Uterus (tissue), 4 donors: ENCODE data around the gene ALPI. TPM values are rescaled to one million over a fixed set of nuclear protein-coding genes. Genes with fewer than 3 reads are reported as not detected.
A peak's percentile ranks its signal among the peaks of the same experiment; 100 is the strongest.
"Not testable (repeated sequence)": the region's sequence is repeated elsewhere in the genome, so short reads cannot be mapped to it uniquely, and the experiment has no call there.

Source experiments
- DNase-seq, 2 donors: peaks; one replicate each; pipeline ENCODE4 v3.0.0-alpha.2; 2019 to 2020
- H3K27ac ChIP-seq, 2 donors: fragments of 200-600 bp; sonication (generic); 1 replicate in 1 of 2; 2 replicates in 1 of 2; pipeline ENCODE4 v1.5.1; 2016 to 2018
- H3K27me3 ChIP-seq, 2 donors: fragments of 200-600 bp; sonication (generic); one replicate each; pipeline ENCODE4 v1.5.1; 2018 to 2019; ENCODE audit warnings: control low read depth in 1 of 2
- H3K36me3 ChIP-seq, 2 donors: fragments of 200-600 bp; sonication (generic); one replicate each; pipeline ENCODE4 v1.5.1; 2019; ENCODE audit warnings: control low read depth in 1 of 2
- H3K4me1 ChIP-seq, 2 donors: fragments of 200-600 bp; sonication (generic); one replicate each; pipeline ENCODE4 v1.5.1; 2018 to 2019; ENCODE audit warnings: control low read depth in 1 of 2
- H3K4me3 ChIP-seq, 2 donors: fragments of 200-600 bp; sonication (generic); 1 replicate in 1 of 2; 2 replicates in 1 of 2; pipeline ENCODE4 v1.5.1; 2018 to 2019; ENCODE audit warnings: mild to moderate bottlenecking in 1 of 2
- H3K9me3 ChIP-seq, 2 donors: fragments of 200-600 bp; sonication (generic); one replicate each; pipeline ENCODE4 v1.5.1; 2019; ENCODE audit warnings: control low read depth in 1 of 2
- POLR2A ChIP-seq, 2 donors: fragments of 450-650 bp; IDR thresholded peaks; one replicate each; pipeline ENCODE4 v1.6.1; 2016; ENCODE audit warnings: antibody characterized with exemption in 2 of 2, mild to moderate bottlenecking in 1 of 2, moderate library complexity in 1 of 2
- intact Hi-C: fragments of 100-400 bp; cut with DNase I; formaldehyde crosslinking; loops from one replicate; pipeline ENCODE4 v1.15.1; 2023; ENCODE audit warnings: low total_unique reads
- total RNA-seq, 4 donors: library from RNA; depleted of rRNA in 3 of 4; stranded (reverse); fragments of >200 nt in 3 of 4; gene quantifications; one replicate each; pipeline versions ENCODE4 v1.1.0 to v1.2.4, GENCODE V29; 2014 to 2023
- TF ChIP-seq, protein P1 (sequence below), 4 experiments: fragments of 200-600 bp in 2 of 4; fragments of 450-650 bp in 2 of 4; sonication (generic) in 2 of 4; IDR thresholded peaks; one replicate each; pipeline ENCODE4 v1.5.1; 2016 to 2019; ENCODE audit warnings: antibody characterized with exemption in 4 of 4, mild to moderate bottlenecking in 2 of 4, moderate library complexity in 1 of 4
- donor health status: DM: yes; HTN: yes; CAD: no.

ALPI gene
- total RNA-seq, 4 donors from 2014 or later = not detected

DNA sequence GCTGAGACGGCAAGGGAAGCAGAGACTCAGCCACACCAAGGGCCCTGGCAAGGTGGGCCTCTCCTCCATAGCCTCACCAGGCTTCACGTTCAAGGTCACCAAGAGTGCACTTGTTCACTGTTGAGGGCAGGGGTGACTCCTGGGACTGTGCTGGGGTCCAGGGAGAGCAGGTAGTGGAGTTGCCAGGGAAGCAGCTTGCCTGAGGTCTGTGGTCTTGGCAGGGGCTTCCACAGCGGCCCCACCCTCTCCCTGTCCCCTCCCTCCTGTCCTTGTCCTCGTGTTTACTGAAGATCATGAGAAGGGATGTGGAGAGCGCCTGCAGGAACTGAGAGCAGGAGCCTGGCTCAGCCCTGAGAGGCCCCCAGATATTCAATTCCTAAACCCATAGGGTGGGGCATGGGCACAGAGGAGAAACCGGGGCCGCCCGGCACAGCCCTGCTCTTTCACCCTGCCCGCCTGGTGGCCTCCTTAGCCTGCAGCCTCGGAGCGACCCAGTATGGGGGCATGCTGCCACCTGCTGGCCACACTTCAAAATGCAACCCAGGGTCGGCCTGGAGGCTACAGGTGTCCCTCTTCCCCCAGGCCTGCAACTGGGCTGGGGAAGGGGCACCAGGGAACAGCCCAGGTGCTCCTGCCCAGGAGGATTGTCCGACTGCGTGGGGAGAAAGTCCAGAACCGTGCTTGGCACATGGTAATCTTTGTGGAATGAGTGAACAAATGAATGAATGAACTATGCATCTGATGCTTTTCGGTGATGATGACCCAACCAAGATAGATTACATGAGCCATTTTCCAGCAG, 15.5 kb upstream of the ALPI start:
- DNase-seq = peak; percentile 63 to 78
- H3K4me3 ChIP-seq, H3K27me3 ChIP-seq, H3K27ac ChIP-seq, H3K9me3 ChIP-seq, H3K36me3 ChIP-seq, intact Hi-C loops, H3K4me1 ChIP-seq: not testable (repeated sequence)
- TF ChIP-seq, protein P1, sequence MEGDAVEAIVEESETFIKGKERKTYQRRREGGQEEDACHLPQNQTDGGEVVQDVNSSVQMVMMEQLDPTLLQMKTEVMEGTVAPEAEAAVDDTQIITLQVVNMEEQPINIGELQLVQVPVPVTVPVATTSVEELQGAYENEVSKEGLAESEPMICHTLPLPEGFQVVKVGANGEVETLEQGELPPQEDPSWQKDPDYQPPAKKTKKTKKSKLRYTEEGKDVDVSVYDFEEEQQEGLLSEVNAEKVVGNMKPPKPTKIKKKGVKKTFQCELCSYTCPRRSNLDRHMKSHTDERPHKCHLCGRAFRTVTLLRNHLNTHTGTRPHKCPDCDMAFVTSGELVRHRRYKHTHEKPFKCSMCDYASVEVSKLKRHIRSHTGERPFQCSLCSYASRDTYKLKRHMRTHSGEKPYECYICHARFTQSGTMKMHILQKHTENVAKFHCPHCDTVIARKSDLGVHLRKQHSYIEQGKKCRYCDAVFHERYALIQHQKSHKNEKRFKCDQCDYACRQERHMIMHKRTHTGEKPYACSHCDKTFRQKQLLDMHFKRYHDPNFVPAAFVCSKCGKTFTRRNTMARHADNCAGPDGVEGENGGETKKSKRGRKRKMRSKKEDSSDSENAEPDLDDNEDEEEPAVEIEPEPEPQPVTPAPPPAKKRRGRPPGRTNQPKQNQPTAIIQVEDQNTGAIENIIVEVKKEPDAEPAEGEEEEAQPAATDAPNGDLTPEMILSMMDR (IDR thresholded peaks at IDR 0.05) = peak; percentile 76 to 89 (median 84)

DNA sequence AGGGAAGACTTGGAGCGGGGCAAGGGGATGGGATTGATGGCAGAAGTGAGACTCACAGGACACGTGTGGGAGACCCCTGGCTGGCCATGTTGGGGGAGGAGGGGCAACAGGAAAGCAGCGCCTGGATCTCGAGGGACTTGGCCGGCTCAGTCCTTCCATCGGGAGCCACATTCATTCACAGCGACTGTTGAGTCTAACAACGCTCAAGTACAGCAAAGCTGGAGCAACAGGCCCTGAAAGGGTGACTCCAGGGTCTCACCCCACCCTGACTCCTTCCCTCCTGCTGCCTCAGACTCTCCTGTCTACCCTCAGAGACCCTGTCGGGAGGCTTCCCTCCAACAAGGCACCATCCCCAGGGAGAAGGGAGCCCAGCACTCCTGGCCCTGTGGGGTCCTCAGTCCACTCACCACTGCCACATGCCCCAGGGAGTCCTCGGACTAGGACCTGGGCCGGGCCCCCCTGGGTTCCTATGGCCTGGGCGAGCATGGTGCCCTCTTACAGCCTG, 14.8 kb upstream of the ALPI start:
- H3K4me3 ChIP-seq = no peak overlapping the region
- no peaks in the 10 kb centered on the region for H3K27me3 ChIP-seq
- H3K4me1 ChIP-seq = no peaks in the 10 kb centered on the region
- DNase-seq = no peak
- H3K36me3 ChIP-seq = no peaks in the 10 kb centered on the region
- no peaks in the 10 kb centered on the region for H3K9me3 ChIP-seq
- intact Hi-C loops = no loop called here
- TF ChIP-seq, protein P1 (IDR thresholded peaks at IDR 0.05) = no peak
- TF ChIP-seq POLR2A (IDR thresholded peaks at IDR 0.05) = no peak
- no peak overlapping the region for H3K27ac ChIP-seq

DNA sequence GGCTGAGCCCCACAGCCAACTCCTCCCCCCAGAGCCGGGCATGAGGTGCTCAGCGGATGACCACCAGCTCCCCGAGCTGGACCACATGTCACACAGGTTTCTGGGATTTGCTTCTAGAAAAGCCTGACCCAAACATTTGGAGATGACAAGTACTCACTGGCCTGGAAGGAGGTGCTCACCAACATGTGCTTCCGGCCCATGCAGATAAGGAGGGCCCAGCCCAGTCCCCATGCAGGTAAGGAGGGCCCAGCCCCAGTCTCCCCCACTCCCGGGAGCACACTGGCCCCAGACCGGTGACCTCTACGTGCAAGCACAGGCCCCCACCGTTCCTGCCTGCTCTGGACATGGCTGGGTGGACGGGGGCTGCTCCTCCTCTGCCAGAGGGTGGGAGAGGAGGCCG, 14.0 kb upstream of the ALPI start:
- H3K36me3 ChIP-seq, H3K27ac ChIP-seq, DNase-seq, intact Hi-C loops, H3K4me1 ChIP-seq, H3K9me3 ChIP-seq, H3K4me3 ChIP-seq, H3K27me3 ChIP-seq: not testable (repeated sequence)

DNA sequence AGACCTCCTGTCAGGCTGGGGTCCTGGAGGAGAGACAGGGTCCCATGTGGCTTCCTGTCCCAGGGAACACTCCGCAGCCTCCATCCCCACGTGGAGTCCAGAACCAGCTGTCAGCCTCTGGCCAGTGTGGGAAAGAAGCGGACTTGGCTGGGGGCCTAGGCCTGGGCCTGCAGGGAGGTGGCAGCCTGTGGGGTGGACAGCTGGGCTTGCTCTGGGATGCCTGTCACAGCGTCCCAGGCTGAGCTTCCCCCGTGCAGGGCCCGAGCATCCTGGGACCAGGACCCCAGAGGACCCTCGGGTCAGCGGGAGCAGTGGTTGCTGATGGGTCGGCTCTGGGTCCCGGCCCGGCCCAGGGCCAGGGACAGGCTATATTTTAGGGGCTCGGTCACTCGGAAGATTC, 13.5 kb upstream of the ALPI start:
- H3K27me3 ChIP-seq, intact Hi-C loops, DNase-seq, H3K27ac ChIP-seq, H3K36me3 ChIP-seq, H3K4me3 ChIP-seq, H3K9me3 ChIP-seq, H3K4me1 ChIP-seq: not testable (repeated sequence)

DNA sequence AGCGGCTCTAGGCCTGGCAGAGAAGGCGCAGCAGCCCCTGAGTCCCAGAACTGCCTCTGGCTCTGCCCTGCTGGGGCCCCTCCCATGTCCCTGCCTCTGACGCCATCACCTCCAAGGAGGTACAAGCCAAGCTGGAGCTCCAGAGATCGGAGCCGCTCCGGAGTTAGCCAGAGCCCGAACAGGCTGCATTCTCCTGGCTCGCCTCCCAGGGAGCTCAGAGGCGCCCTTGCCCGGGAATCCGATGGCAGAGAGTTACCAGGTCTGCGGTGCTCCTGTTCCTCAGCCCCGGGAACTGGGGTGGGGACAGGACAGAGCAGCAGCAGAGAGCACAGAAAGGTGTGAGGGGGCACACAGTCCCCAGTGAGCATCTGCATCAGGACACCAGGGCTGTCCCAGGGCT, 12.9 kb upstream of the ALPI start:
- H3K4me1 ChIP-seq, intact Hi-C loops, H3K9me3 ChIP-seq, DNase-seq, H3K27me3 ChIP-seq, H3K27ac ChIP-seq, H3K36me3 ChIP-seq, H3K4me3 ChIP-seq: not testable (repeated sequence)

DNA sequence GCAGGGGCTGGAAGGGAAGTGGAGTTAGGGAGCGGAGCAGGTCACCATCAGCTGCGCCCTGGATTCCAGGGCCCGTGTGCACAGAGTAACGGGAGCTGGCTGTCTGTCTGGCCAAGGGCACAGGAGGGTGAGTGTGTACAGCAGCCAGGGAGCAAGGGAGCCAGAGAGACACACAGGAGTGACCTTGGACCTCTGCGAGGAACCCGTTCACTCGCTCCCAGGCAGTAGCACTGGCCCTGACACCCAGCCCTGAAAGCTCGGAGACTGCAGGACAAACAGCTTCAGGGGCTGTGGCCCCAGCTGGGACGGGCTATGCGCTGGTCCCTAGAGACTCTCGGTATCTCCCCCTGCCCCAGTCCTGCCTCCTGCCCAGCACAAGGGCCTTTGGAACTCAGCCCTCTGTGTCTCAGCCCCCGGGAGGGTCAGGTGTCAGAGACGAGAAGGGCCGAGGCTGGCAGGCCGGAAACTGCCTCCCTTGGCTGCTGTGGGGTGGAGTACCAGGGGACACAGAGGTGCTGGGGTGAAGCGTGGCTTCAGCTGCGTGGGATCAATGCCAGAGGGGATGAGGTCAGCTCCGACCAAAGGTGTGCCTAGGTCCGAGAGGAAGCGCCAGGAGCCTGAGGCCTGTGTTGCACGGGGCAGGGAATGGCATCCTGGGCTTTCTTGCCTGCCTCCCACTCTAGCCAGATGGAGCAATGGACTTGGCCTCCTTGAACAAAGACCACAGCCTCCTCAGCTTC, 12.1 kb upstream of the ALPI start:
- DNase-seq, H3K27ac ChIP-seq, H3K27me3 ChIP-seq, H3K4me1 ChIP-seq, H3K36me3 ChIP-seq, H3K4me3 ChIP-seq, intact Hi-C loops, H3K9me3 ChIP-seq: not testable (repeated sequence)

DNA sequence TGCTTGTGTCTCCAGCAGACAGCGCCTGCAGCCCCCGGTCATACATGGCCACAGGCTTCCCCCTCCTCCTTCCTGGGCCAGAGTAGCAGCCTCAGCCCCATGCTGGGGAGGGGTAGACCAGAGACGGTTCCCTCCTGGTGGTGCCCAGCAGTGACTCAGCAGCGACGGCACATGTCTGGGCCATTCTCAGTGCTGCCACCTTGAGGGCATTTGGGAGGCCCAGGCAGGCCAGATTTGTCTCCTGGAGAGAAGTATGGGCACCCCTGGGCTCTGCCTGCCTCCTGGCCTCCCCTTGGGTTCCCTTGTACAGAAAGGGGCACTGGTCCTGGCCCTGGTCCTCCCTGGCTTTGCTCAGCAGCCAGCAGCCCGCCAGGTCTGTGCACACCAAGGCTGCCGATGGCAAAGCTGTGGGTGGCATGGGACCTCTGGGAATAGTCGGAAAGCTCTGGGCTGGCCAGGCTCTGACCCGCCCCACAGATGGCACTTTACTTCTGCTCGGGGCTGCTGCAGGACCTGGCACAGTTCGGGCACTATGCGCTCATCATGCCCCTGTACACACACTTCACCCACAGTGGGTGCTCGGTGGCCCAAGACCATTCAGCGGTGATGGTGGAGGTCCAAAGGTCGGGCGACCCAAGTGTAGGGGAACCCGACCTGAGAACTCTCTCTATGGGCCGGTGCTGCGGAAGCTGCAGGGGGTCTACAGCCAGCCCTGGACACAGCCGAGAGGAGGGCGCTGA, 11.4 kb upstream of the ALPI start:
- no peak for TF ChIP-seq POLR2A (IDR thresholded peaks at IDR 0.05)
- TF ChIP-seq, protein P1 (IDR thresholded peaks at IDR 0.05) = peak in 1 of 4 experiments; percentile 10
- Histone ChIP-seq H3K27ac (no peak overlapping the region), H3K4me1 (no peaks in the 10 kb centered on the region), H3K4me3 (no peak overlapping the region), H3K27me3 (no peaks in the 10 kb centered on the region), H3K9me3 (no peaks in the 10 kb centered on the region), H3K36me3 (no peaks in the 10 kb centered on the region)
- no peak for DNase-seq
- intact Hi-C loops = no loop called here

DNA sequence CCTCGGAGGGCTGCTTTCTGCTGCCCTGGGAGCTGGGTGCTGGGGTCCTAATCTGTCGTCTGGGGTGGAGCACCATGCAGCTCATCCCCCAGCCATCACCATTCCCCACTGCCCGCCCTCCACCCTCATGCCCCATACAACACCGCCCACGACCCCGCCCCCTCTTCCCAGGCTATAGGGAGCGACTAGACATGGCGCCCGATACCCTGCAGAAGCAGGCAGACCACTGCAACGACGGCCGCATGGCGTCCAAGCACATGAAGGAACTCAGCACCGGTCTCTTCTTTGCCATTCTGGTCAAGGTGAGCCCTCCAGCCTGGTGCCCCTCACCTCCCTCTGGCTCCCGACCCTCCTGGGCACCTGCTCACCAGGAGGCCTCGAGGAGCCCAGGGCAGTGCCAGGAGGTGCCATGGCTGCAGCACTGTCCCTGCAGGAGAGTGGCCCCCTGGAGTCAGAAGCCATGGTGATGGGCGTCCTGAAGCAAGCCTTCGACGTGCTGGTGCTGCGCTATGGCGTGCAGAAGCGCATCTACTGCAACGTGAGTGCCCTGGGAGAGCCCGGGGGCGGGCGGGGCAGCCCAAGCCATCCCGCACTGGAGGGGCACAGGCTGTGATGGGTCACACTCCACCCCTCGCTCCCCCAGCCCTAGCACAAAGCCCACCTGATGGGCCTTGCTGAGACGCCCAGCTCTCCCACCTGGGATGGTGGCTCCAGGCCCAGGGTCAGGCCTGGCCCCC, 10.6 kb upstream of the ALPI start:
- DNase-seq, H3K4me1 ChIP-seq, H3K27ac ChIP-seq, intact Hi-C loops, H3K9me3 ChIP-seq, H3K36me3 ChIP-seq, H3K27me3 ChIP-seq, H3K4me3 ChIP-seq: not testable (repeated sequence)

DNA sequence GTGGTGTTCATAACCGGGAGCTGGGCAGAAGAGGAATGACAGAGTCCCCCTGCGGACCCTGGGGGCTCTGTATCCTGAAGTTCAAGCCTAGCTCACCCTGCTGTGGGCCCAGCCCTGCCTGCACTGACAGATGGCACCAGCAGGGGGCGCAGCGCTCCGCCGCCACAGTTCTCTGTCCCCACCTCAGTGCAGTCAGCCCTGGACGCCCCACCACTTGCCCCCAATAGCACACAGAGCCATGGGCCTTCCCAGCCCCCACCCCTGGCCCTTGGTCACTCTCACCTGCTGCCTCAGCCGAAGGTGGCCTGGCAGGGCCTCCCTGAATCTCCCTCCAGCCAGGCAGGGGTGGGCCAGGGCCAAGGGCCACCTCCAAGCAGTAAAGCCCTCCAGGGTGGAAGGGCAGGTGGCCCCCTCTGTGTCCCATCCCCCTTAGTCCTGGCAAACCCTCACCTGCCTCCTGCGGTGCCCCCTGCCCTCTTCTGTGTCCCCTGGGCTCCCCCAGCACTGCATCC, 9.6 kb upstream of the ALPI start:
- H3K36me3 ChIP-seq, H3K4me3 ChIP-seq, intact Hi-C loops, DNase-seq, H3K9me3 ChIP-seq, H3K27me3 ChIP-seq, H3K4me1 ChIP-seq, H3K27ac ChIP-seq: not testable (repeated sequence)
